GM10266 (cell line): Measurements from ENCODE around the gene PIGN.
"Not testable (repeated sequence)": the region's sequence is repeated elsewhere in the genome, so short reads cannot be mapped to it uniquely, and the experiment has no call there.

ENCODE experiments used
- DNase-seq: peaks from one replicate; pipeline ENCODE4 v3.0.0; 2012; ENCODE audit errors: extremely low spot score
- TF ChIP-seq, protein P1 (sequence below): IDR thresholded peaks from 2 replicates; pipeline ENCODE4 v1.5.1; 2012; ENCODE audit warnings: mild to moderate bottlenecking, low read depth; ENCODE audit not compliant: control insufficient read depth, insufficient read depth; ENCODE audit errors: missing control alignments

The PIGN gene

DNA sequence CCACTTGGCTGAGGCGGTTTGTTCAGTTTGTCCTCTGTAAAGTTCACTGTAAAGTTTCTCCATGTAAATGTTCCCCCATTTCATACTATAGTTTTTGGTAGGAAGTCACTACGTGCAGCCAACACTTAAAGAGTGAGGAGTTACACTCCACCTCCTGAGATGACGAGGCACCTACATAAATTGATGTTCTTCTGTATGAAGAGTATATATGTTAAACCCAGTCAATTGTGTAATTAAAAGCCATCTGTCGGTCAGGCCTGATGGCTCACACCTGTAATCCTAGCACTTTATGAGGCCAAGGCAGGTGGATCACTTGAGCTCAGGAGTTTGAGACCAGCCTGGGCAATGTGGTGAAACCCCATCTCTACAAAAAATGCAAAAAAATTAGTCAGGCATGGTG is 7.6 kb downstream of the PIGN start:
- TF ChIP-seq, protein P1, sequence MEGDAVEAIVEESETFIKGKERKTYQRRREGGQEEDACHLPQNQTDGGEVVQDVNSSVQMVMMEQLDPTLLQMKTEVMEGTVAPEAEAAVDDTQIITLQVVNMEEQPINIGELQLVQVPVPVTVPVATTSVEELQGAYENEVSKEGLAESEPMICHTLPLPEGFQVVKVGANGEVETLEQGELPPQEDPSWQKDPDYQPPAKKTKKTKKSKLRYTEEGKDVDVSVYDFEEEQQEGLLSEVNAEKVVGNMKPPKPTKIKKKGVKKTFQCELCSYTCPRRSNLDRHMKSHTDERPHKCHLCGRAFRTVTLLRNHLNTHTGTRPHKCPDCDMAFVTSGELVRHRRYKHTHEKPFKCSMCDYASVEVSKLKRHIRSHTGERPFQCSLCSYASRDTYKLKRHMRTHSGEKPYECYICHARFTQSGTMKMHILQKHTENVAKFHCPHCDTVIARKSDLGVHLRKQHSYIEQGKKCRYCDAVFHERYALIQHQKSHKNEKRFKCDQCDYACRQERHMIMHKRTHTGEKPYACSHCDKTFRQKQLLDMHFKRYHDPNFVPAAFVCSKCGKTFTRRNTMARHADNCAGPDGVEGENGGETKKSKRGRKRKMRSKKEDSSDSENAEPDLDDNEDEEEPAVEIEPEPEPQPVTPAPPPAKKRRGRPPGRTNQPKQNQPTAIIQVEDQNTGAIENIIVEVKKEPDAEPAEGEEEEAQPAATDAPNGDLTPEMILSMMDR, result no peak

DNA sequence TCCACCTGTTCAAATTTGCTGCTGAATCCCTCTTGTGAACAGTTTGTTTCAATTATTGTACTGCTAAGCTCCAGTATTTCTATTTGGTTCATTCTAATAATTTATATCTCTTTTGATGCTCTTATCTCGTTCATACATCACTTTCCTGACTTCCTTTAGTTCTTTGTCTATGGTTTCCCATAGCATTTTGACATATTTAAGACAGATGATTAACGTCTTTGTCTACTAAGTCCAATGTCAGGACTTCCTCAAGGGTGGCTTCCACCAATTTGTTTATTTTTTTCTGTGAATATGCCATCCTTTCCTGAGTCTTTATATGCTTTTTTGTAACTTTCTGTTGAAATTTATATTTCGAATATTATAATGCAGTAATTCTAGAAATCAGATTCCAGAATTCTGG is 9.6 kb downstream of the PIGN start:
- TF ChIP-seq, protein P1, result no peak
- no peak for DNase-seq

More for the DNA sequence above, 7.6 kb downstream of the PIGN start:
- no peak for DNase-seq

DNA sequence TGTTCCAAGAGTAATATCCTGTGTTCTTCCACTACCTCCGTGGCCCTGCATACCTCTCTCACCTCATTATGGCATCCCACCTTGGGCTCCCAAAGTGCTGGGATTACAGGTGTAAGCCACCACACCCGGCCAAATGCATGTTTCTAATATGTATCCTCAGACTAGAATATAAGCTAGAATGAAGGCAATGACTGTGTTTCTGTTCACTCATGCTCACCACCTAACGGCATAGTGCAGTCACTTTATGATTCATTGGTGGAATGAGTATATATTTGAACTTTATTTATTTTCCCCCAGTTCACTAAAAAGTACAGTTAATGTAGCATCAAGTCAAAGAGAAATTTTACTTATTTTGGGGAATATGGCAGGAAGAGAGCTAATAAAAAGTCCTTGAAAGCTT is 11.3 kb downstream of the PIGN start:
- TF ChIP-seq, protein P1, result no peak
- no peak for DNase-seq

DNA sequence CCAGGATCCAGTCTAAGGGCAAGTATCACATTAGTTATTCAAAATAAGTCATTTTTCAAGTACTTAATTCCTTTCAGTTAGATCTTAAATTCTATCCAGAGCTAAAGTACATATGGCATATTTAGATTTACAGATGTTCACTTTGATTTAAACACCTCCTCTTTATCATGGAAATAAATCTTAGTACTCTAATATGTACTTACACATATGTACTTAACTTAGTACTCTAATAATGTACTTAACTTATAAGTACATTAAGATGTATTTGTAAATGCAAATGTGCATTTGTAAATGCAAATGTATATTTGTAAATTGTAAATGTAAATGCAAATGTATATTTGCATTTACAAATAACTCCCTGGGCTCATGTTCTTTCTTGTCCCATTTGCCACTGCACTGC is 14.6 kb downstream of the PIGN start:
- no peak for DNase-seq
- TF ChIP-seq, protein P1, result no peak

DNA sequence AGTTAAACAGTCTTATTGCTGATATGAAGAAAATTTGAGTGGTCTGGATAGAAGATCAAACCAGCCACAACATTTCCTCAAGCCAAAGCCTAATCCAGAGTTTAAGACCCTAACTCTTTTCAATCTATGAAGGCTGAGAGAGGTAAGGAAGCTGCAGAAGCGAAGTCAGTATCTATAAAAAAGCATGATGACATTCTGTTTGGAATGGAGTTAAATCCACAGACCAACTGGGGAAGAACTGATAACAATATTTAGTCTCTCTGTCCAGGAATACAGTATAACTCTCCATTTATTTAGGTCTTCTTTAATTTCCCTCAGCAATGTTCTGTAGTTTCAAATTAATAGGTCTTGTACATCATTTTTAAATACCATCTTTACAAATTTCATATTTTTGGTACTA is 16.0 kb downstream of the PIGN start:
- TF ChIP-seq, protein P1, result no peak
- no peak for DNase-seq

DNA sequence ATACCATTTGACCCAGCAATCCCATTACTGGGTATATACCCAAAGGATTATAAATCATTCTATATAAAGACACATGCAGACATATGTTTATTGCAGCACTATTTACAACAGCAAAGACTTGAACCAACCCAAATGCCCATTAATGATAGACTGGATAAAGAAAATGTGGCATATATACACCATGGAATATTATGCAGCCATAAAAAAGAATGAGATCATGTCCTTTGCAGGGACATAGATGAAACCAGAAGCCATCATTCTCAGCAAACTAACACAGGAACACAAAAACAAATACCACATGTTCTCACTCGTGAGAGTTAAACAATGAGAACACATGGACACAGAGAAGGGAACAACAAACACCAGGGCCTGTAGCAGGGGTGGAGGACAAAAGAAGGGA is 20.3 kb downstream of the PIGN start:
- DNase-seq, result not testable (repeated sequence)

DNA sequence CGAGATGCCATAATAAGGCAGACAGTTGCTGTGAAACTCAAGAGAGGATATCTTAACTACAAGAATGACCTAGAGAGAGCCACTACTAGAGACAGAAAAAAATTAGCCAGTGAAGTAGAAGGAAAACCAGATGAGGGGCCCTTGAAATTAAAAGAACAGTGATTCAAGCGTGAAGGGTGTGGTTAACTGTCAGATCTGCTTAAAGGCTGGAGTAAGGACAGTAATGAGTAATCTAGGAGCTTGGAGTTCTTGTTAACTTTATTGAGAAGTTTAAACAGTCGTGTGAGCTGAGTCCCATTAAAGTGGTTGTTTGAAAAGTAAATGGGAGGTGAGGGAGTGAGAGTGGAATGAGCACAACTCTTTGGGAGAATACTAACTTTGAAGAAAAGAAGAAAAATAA is 21.3 kb downstream of the PIGN start:
- no peak for DNase-seq
- TF ChIP-seq, protein P1, result no peak

DNA sequence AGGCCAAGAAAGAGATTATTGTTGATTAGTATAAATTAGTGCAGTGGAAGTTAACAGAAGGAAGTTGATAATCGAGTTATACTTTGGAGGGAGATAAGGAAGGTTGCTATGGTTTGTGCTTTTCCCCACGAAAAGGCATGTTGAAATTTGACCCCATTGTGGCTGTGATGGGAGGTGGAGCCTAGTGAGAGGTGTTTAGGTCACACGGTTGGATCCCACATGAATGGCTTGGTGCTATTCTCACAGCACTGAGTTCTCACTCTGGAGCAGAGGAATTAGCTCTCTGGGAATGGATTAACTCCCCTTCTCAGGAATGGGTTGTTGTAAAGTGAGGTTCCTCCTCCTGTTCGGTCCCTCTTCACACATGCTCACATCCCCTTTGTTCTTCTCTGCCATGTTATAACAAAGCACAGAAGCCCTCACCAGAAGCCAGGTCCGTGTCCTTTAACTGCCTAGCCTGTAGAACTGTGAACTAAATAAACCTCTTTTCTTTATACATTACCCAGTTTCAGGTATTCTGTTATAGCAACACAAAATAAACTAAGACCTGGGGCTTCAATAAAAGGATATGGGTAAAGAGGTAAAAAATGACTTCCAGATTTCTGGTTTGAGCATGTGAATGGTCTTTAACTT is 21.9 kb downstream of the PIGN start:
- DNase-seq, result no peak
- TF ChIP-seq, protein P1, result no peak
